Fibroblast of upper back skin (primary cell): ENCODE results near the gene OGFOD2.
A peak's percentile ranks its signal among the peaks of the same experiment; 100 is the strongest.
"Not testable (repeated sequence)": the region's sequence is repeated elsewhere in the genome, so short reads cannot be mapped to it uniquely, and the experiment has no call there.

Source experiments
- DNase-seq: peaks from one replicate; pipeline ENCODE4 v3.0.0-alpha.2; 2013

Gene OGFOD2

GRCh38 chr12:123006977-123007376 is 31.9 kb downstream of the OGFOD2 start:
- DNase-seq, result peak; percentile 15

GRCh38 chr12:123010110-123010509 is 35.1 kb downstream of the OGFOD2 start:
- DNase-seq, result no peak

- DNase-seq, result no peak
Observed at GRCh38 chr12:123010681-123011080, 35.6 kb downstream of the OGFOD2 start.

- DNase-seq, result no peak
Observed at GRCh38 chr12:123011701-123012100, 36.7 kb downstream of the OGFOD2 start.

- DNase-seq, result no peak
Observed at GRCh38 chr12:123013185-123014095, 38.4 kb downstream of the OGFOD2 start.

GRCh38 chr12:123014473-123014872 is 39.4 kb downstream of the OGFOD2 start:
- DNase-seq, result not testable (repeated sequence)

- no peak for DNase-seq
Observed at GRCh38 chr12:123017753-123018152, 42.7 kb downstream of the OGFOD2 start.

- DNase-seq, result no peak
Observed at GRCh38 chr12:123019841-123020138, 44.7 kb downstream of the OGFOD2 start.

- no peak for DNase-seq
Observed at GRCh38 chr12:123021688-123022604, 46.9 kb downstream of the OGFOD2 start.

GRCh38 chr12:123022846-123023245 is 47.8 kb downstream of the OGFOD2 start:
- no peak for DNase-seq

GRCh38 chr12:123024819-123025391 is 49.9 kb downstream of the OGFOD2 start:
- no peak for DNase-seq

- DNase-seq, result no peak
Observed at GRCh38 chr12:123026094-123026853, 51.2 kb downstream of the OGFOD2 start.

- no peak for DNase-seq
Observed at GRCh38 chr12:123027726-123028445, 52.8 kb downstream of the OGFOD2 start.

GRCh38 chr12:123028475-123028874 is 53.4 kb downstream of the OGFOD2 start:
- DNase-seq, result no peak

GRCh38 chr12:123029550-123029949 is 54.5 kb downstream of the OGFOD2 start:
- no peak for DNase-seq
